D721Med (cell line): ENCODE results near the gene FAP.

Source experiments
- DNase-seq: peaks from one replicate; pipeline ENCODE4 v3.0.0; 2011; ENCODE audit warnings: low spot score; ENCODE audit not compliant: insufficient read length
- FAIRE-seq: peaks from 2 replicates; lab custom pipeline; 2011; peaks lifted over from hg19 to GRCh38; lab: Jason Lieb, UNC
- TF ChIP-seq, protein P1 (sequence below): IDR thresholded peaks from 2 replicates; pipeline ENCODE4 v1.5.1; 2012; ENCODE audit warnings: mild to moderate bottlenecking, control low read depth; ENCODE audit not compliant: insufficient read depth; ENCODE audit errors: missing control alignments

The FAP gene

GRCh38 chr2:162230761-162231160 lies 12.5 kb downstream of the FAP start:
- FAIRE-seq = no peak
- DNase-seq = no peak
- TF ChIP-seq, protein P1, sequence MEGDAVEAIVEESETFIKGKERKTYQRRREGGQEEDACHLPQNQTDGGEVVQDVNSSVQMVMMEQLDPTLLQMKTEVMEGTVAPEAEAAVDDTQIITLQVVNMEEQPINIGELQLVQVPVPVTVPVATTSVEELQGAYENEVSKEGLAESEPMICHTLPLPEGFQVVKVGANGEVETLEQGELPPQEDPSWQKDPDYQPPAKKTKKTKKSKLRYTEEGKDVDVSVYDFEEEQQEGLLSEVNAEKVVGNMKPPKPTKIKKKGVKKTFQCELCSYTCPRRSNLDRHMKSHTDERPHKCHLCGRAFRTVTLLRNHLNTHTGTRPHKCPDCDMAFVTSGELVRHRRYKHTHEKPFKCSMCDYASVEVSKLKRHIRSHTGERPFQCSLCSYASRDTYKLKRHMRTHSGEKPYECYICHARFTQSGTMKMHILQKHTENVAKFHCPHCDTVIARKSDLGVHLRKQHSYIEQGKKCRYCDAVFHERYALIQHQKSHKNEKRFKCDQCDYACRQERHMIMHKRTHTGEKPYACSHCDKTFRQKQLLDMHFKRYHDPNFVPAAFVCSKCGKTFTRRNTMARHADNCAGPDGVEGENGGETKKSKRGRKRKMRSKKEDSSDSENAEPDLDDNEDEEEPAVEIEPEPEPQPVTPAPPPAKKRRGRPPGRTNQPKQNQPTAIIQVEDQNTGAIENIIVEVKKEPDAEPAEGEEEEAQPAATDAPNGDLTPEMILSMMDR = no peak

- FAIRE-seq (no peak), DNase-seq (no peak)
- TF ChIP-seq, protein P1 = no peak
Measured at GRCh38 chr2:162226836-162227235, 16.4 kb downstream of the FAP start.

GRCh38 chr2:162221064-162221463 lies 22.2 kb downstream of the FAP start:
- DNase-seq (no peak), FAIRE-seq (no peak)
- TF ChIP-seq, protein P1 = peak; percentile 93

GRCh38 chr2:162220368-162220767 lies 22.9 kb downstream of the FAP start:
- TF ChIP-seq, protein P1 = no peak
- FAIRE-seq = no peak
- DNase-seq = no peak

- FAIRE-seq (no peak), DNase-seq (no peak)
Measured at GRCh38 chr2:162219426-162219825, 23.8 kb downstream of the FAP start.

DNA sequence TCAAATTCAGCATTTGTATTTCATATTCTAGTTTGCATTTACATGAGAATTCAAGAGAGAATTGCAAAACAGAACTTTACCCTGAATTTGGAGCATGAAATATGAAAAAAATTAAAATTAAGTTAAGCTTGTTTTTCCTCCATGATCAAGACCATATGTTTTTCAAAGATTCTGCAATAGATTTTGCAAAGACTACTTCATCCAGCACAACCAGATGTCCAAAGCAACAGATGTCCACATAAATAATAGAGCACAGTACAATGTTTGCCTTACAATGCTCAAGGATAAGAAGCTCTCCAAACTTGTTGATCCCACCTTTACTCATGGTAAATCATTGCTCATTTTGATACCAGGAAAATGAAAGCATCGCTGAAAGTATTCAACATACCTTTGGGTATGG lies 25.6 kb downstream of the FAP start:
- no peak for FAIRE-seq
- DNase-seq = no peak
- TF ChIP-seq, protein P1 = no peak

More at GRCh38 chr2:162219426-162219825, 23.8 kb downstream of the FAP start:
- TF ChIP-seq, protein P1 = no peak

DNA sequence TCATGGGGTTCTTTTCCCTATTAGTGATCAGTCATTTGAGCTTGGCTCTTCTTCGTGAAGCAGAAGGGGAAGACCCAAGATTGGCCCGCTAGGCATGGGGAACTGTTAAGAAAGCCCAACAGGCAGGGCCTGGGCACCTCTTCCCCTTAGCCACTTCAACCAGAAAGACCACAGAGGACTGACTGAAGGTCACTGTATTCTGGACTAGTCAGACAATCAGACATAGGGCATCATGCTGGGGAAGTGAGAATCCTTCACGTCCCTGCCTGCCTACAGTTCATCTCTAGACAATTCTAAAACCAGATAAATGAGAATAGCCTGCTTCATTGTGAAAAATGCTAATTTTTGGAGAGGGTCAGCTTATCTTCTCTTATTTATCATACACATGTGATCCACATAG lies 28.1 kb downstream of the FAP start:
- TF ChIP-seq, protein P1 = no peak
- DNase-seq = no peak
- no peak for FAIRE-seq
